ENCODE data around the gene FYN. TPM values are rescaled to one million over a fixed set of nuclear protein-coding genes. Genes with fewer than 3 reads are reported as not detected.

Gene FYN
- total and polyA plus RNA-seq, 2 of the 4 experiments (the other 2 are of a cell fraction): 30.8 to 36.4 TPM

DNA sequence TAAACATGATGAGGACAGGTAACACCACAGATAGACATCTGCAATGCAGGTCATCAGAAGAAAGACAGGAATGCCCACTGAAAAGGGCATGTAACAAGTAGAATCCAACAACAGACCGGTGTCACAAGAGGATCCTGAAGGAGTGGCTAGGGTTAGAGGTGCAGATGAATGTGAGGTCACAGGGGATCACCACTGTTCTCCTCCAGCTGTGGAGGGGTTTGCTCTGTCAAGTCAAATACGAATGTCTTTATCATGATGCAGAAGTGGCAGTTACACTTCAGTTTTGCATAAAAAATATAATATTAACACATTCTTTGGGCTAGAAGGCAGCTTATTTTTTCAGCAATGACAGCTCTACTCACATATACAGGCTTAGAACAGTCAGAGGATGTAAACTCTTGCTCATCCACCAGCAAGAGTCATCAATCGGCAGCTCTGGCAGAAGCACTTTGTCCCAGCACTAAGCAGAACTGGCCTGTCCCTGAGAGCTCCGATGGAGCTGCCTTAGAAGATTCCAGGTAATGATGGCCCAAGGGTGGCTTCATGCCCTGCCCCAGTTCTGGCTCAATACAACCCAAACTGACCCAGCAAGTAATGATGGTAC, 137.1 kb downstream of the FYN start:
- dilution Hi-C loops (cut with HindIII; ENCODE audit: low sequenced_read_pairs, unreplicated experiment) (no loop called here), intact Hi-C loops (cut with micrococcal nuclease) (no loop called here), in situ Hi-C loops (cut with MboI; ENCODE audit: low sequenced_read_pairs) (no loop called here)
- Histone ChIP-seq H4K8ac (ENCODE audit: low read depth in 2 of 2, low read length in 2 of 2) (no peak overlapping the region), H3K4ac (ENCODE audit: low read depth, low read length) (no peak overlapping the region), H3K23ac (ENCODE audit: low read depth, low read length) (no peak overlapping the region; the same call in 1 of the 2 replicates), H2BK15ac (ENCODE audit: low read depth, low read length) (no peak overlapping the region), H3K4me2 (ENCODE audit: low read depth, low read length) (peak overlapping the region; percentile 13; the same call in 1 of the 2 replicates), H2BK5ac (ENCODE audit: low read depth, low read length, poor library complexity, severe bottlenecking) (no peak overlapping the region), H3K27me3 (ENCODE audit: control insufficient read depth, insufficient read depth, low read length) (no peaks in the 10 kb centered on the region), H3K9me1 (ENCODE audit: insufficient read depth, low read length) (peaks cover 11% of the 10 kb centered on the region), H3K18ac (ENCODE audit: low read depth, low read length) (peak overlapping the region; percentile 11), H3K36me3 (ENCODE audit: control insufficient read depth, insufficient read depth, low read length) (peaks cover 2% of the 10 kb centered on the region; the same call in 1 of the 2 replicates), H2BK120ac (ENCODE audit: low read depth, low read length) (no peak overlapping the region), H4K5ac (ENCODE audit: low read depth, low read length) (no peak overlapping the region; the same call in 1 of the 2 replicates), H3K14ac (replicated peaks; ENCODE audit: low read depth, low read length) (0 out of 2 replicates have a peak overlapping the region, but pooled peaks have one; percentile 33), H2BK20ac (ENCODE audit: low read depth, low read length) (no peak overlapping the region), H3K9me3 (ENCODE audit: control insufficient read depth, insufficient read depth, low read length) (peaks cover 7% of the 10 kb centered on the region; the same call in 1 of the 2 replicates), H2AFZ (replicated peaks; ENCODE audit: low read length, poor library complexity) (no peak overlapping the region), H2AK5ac (ENCODE audit: low read depth, low read length) (no peak overlapping the region), H2AK9ac (replicated peaks; ENCODE audit: low read depth, low read length, poor library complexity) (no peak overlapping the region), H4K20me1 (ENCODE audit: insufficient read depth, low read length) (no peaks in the 10 kb centered on the region; the same call in 1 of the 2 replicates), H3K56ac (ENCODE audit: extremely low read depth, insufficient read depth, low read length) (no peak overlapping the region), H3K4me1 (ENCODE audit: control insufficient read depth, insufficient read depth, low read length) (peaks cover 20% of the 10 kb centered on the region), H4K91ac (ENCODE audit: insufficient read depth, low read depth, low read length) (no peak overlapping the region), H3K79me1 (ENCODE audit: low read depth in 1 of 2, low read length in 2 of 2) (peaks cover 9 to 15% of the 10 kb centered on the region in 2 experiments; a peak in 3 of 4 replicates), H3K9ac (ENCODE audit: low read depth, low read length) (no peak overlapping the region), H3K27ac (ENCODE audit: insufficient read depth, low read length) (no peak overlapping the region), H3K4me3 (ENCODE audit: insufficient read depth, low read depth, low read length) (no peak overlapping the region)
- DNase-seq: peak; percentile 50
- no CpG with 5 or more reads among the region's 4 CpGs for WGBS, 2 experiments (ENCODE audit: extremely low coverage in 2 of 2, insufficient read length in 1 of 2)
- TF ChIP-seq MAZ (IDR thresholded peaks at IDR 0.05; ENCODE audit: borderline replicate concordance, low read depth, low read length) (no peak), MAFK (IDR thresholded peaks at IDR 0.05; ENCODE audit: low read depth, low read length) (no peak), RFX5 (IDR thresholded peaks at IDR 0.05; ENCODE audit: low read depth, low read length) (no peak), CEBPB (IDR thresholded peaks at IDR 0.05; ENCODE audit: low read depth, low read length) (no peak)
- TF ChIP-seq, protein P1, sequence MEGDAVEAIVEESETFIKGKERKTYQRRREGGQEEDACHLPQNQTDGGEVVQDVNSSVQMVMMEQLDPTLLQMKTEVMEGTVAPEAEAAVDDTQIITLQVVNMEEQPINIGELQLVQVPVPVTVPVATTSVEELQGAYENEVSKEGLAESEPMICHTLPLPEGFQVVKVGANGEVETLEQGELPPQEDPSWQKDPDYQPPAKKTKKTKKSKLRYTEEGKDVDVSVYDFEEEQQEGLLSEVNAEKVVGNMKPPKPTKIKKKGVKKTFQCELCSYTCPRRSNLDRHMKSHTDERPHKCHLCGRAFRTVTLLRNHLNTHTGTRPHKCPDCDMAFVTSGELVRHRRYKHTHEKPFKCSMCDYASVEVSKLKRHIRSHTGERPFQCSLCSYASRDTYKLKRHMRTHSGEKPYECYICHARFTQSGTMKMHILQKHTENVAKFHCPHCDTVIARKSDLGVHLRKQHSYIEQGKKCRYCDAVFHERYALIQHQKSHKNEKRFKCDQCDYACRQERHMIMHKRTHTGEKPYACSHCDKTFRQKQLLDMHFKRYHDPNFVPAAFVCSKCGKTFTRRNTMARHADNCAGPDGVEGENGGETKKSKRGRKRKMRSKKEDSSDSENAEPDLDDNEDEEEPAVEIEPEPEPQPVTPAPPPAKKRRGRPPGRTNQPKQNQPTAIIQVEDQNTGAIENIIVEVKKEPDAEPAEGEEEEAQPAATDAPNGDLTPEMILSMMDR (conservative IDR thresholded peaks at IDR 0.05; ENCODE audit: low read depth, low read length): no peak
- ChIA-PET CTCF (no interaction called here), POLR2A (ENCODE audit: unreplicated experiment) (no interaction called here)
- ATAC-seq (ENCODE audit: low read depth): peak; percentile 59; the same call in 1 of the 2 replicates
- BruUV-seq (replicated peaks): no TSS peak

Data from IMR-90 (cell line).